Neural cell (in vitro differentiated cells): ENCODE results near the gene ERMN. TPM values are rescaled to one million over a fixed set of nuclear protein-coding genes. Genes with fewer than 3 reads are reported as not detected.

Source experiments
- H2AFZ ChIP-seq: fragments of 200-600, 300-800 bp; sonication (generic), shearing (Covaris generic); 2 replicates; pipeline ENCODE4 v1.6.0; 2014; ENCODE audit warnings: low read depth, mild to moderate bottlenecking, antibody characterized with exemption, low read length, moderate library complexity
- H3F3A ChIP-seq: fragments of 200-600 bp; shearing (Covaris generic); 2 replicates; pipeline ENCODE4 v1.6.1; 2016; ENCODE audit warnings: mild to moderate bottlenecking, moderate library complexity, mixed read lengths, antibody characterized with exemption, low read length; ENCODE audit not compliant: insufficient read depth, poor library complexity, severe bottlenecking
- H3K27ac ChIP-seq: fragments of 200-600, 300-800 bp; sonication (generic), shearing (Covaris generic); 2 replicates; pipeline ENCODE4 v1.5.1; 2014; ENCODE audit warnings: mild to moderate bottlenecking, low read length, moderate library complexity
- H3K27me3 ChIP-seq: fragments of 300-800, 200-600 bp; sonication (generic), shearing (Covaris generic); 2 replicates; pipeline ENCODE4 v1.6.0; 2014; ENCODE audit warnings: mild to moderate bottlenecking, low read depth, low read length, moderate library complexity; ENCODE audit not compliant: insufficient read depth
- H3K36me3 ChIP-seq: fragments of 300-800, 200-600 bp; sonication (generic), shearing (Covaris generic); 2 replicates; pipeline ENCODE4 v1.5.1; 2014; ENCODE audit warnings: mild to moderate bottlenecking, antibody characterized with exemption, low read length, moderate library complexity; ENCODE audit not compliant: insufficient read depth
- H3K4me2 ChIP-seq: fragments of 300-800, 200-600 bp; sonication (generic), shearing (Covaris generic); 2 replicates; pipeline ENCODE4 v1.6.0; 2014; ENCODE audit warnings: mild to moderate bottlenecking, low read length
- H3K4me3 ChIP-seq: fragments of 300-800, 200-600 bp; sonication (generic), shearing (Covaris generic); 2 replicates; pipeline ENCODE4 v1.5.1; 2014; ENCODE audit warnings: mild to moderate bottlenecking, low read length, moderate library complexity
- H3K79me2 ChIP-seq: fragments of 200-600 bp; shearing (Covaris generic); replicated peaks from 2 replicates; pipeline ENCODE4 v1.6.0; 2014; ENCODE audit warnings: mild to moderate bottlenecking, low read length, moderate library complexity; ENCODE audit not compliant: insufficient read depth
- H3K9ac ChIP-seq: fragments of 300-800, 200-600 bp; sonication (generic), shearing (Covaris generic); 2 replicates; pipeline ENCODE4 v1.6.1; 2016; ENCODE audit warnings: mild to moderate bottlenecking, low read length, mixed read lengths
- H3K9me2 ChIP-seq: fragments of 200-600 bp; shearing (Covaris generic); 2 replicates; pipeline ENCODE4 v1.6.1; 2016; ENCODE audit warnings: mild to moderate bottlenecking, low read length, mixed read lengths; ENCODE audit not compliant: insufficient read depth
- H3K9me3 ChIP-seq: fragments of 200-600, 300-800 bp; sonication (generic), shearing (Covaris generic); 2 replicates; pipeline ENCODE4 v1.6.1; 2016; ENCODE audit warnings: mild to moderate bottlenecking, mixed run types, low read length, moderate library complexity, mixed read lengths
- H4K20me1 ChIP-seq: fragments of 200-600 bp; shearing (Covaris generic); 2 replicates; pipeline ENCODE4 v1.6.1; 2016; ENCODE audit warnings: mild to moderate bottlenecking, mixed run types; ENCODE audit not compliant: insufficient read depth
- EP300 ChIP-seq: fragments of 450-650 bp; conservative IDR thresholded peaks from 2 replicates; pipeline ENCODE4 v1.6.1; 2014; ENCODE audit warnings: antibody characterized with exemption, mild to moderate bottlenecking, moderate library complexity; ENCODE audit not compliant: poor library complexity, severe bottlenecking
- EZH2 ChIP-seq: fragments of 200-600, 300-800 bp; shearing (Covaris generic), sonication (generic); IDR thresholded peaks from 2 replicates; pipeline ENCODE4 v1.6.1; 2014; ENCODE audit warnings: antibody characterized with exemption, low read length, borderline replicate concordance, mild to moderate bottlenecking; ENCODE audit not compliant: insufficient read depth, poor library complexity, severe bottlenecking
- MXI1 ChIP-seq: fragments of 450-650 bp; conservative IDR thresholded peaks from 2 replicates; pipeline ENCODE4 v1.6.1; 2014; ENCODE audit warnings: antibody characterized with exemption, mild to moderate bottlenecking; ENCODE audit not compliant: poor library complexity, severe bottlenecking
- POLR2AphosphoS5 ChIP-seq: IDR thresholded peaks from 2 replicates; pipeline ENCODE4 v1.6.1; 2012
- RAD21 ChIP-seq: fragments of 450-650 bp; conservative IDR thresholded peaks from 2 replicates; pipeline ENCODE4 v1.6.1; 2014; ENCODE audit warnings: antibody characterized with exemption, mild to moderate bottlenecking, moderate library complexity
- SMC3 ChIP-seq: fragments of 450-650 bp; conservative IDR thresholded peaks from 2 replicates; pipeline ENCODE4 v1.6.1; 2014; ENCODE audit warnings: antibody characterized with exemption, mild to moderate bottlenecking, moderate library complexity; ENCODE audit not compliant: poor library complexity
- TAF1 ChIP-seq: IDR thresholded peaks from 2 replicates; pipeline ENCODE4 v1.6.1; 2012; ENCODE audit warnings: low read depth
- polyA plus RNA-seq: library from polyadenylated mRNA; depleted of rRNA; stranded (reverse); fragments of >200 nt; gene quantifications from 2 replicates; pipeline ENCODE4 v1.2.3, GENCODE V29; 2014
- TF ChIP-seq, protein P1 (sequence below): fragments of 450-650 bp; IDR thresholded peaks from 2 replicates; pipeline ENCODE4 v1.5.1; 2014; ENCODE audit warnings: antibody characterized with exemption, mild to moderate bottlenecking, moderate library complexity; ENCODE audit not compliant: poor library complexity, severe bottlenecking
- TF ChIP-seq, protein P2 (sequence below): IDR thresholded peaks from 2 replicates; pipeline ENCODE4 v1.6.1; 2012; ENCODE audit warnings: borderline replicate concordance

The ERMN gene
- polyA plus RNA-seq, 1 donor from 2014 or later, result not detected

DNA sequence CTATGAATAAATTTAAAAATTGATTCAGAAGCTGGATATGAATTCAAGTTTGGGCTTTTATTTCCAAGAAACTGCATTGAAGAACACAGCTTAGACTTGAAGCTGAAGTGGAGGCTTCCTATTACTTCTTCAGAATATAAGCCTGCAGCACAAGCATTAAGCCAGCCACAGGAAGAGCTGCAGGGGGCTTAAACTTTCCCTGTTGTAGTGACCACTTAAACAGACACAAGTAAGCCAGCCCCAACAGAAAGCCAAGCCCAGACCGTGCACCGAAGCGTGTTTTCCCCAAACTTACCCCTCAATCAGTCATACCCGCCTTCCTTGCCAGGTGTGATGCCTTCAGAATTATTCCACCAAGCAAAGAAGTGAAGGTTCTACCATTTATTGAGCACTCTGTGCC lies 28.7 kb downstream of the ERMN start:
- Histone ChIP-seq H3K4me3 (no peak overlapping the region), H3F3A (no peaks in the 10 kb centered on the region), H3K9me2 (no peaks in the 10 kb centered on the region), H4K20me1 (no peaks in the 10 kb centered on the region), H3K36me3 (no peaks in the 10 kb centered on the region), H3K79me2 (no peaks in the 10 kb centered on the region), H3K4me2 (no peak overlapping the region), H2AFZ (no peak overlapping the region), H3K9me3 (no peaks in the 10 kb centered on the region), H3K27ac (no peak overlapping the region), H3K9ac (no peak overlapping the region), H3K27me3 (no peaks in the 10 kb centered on the region)
- TF ChIP-seq POLR2AphosphoS5 (no peak), MXI1 (no peak), RAD21 (no peak), TAF1 (no peak), EP300 (no peak), EZH2 (no peak), SMC3 (no peak)
- TF ChIP-seq, protein P1, sequence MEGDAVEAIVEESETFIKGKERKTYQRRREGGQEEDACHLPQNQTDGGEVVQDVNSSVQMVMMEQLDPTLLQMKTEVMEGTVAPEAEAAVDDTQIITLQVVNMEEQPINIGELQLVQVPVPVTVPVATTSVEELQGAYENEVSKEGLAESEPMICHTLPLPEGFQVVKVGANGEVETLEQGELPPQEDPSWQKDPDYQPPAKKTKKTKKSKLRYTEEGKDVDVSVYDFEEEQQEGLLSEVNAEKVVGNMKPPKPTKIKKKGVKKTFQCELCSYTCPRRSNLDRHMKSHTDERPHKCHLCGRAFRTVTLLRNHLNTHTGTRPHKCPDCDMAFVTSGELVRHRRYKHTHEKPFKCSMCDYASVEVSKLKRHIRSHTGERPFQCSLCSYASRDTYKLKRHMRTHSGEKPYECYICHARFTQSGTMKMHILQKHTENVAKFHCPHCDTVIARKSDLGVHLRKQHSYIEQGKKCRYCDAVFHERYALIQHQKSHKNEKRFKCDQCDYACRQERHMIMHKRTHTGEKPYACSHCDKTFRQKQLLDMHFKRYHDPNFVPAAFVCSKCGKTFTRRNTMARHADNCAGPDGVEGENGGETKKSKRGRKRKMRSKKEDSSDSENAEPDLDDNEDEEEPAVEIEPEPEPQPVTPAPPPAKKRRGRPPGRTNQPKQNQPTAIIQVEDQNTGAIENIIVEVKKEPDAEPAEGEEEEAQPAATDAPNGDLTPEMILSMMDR, result no peak
- TF ChIP-seq, protein P2, sequence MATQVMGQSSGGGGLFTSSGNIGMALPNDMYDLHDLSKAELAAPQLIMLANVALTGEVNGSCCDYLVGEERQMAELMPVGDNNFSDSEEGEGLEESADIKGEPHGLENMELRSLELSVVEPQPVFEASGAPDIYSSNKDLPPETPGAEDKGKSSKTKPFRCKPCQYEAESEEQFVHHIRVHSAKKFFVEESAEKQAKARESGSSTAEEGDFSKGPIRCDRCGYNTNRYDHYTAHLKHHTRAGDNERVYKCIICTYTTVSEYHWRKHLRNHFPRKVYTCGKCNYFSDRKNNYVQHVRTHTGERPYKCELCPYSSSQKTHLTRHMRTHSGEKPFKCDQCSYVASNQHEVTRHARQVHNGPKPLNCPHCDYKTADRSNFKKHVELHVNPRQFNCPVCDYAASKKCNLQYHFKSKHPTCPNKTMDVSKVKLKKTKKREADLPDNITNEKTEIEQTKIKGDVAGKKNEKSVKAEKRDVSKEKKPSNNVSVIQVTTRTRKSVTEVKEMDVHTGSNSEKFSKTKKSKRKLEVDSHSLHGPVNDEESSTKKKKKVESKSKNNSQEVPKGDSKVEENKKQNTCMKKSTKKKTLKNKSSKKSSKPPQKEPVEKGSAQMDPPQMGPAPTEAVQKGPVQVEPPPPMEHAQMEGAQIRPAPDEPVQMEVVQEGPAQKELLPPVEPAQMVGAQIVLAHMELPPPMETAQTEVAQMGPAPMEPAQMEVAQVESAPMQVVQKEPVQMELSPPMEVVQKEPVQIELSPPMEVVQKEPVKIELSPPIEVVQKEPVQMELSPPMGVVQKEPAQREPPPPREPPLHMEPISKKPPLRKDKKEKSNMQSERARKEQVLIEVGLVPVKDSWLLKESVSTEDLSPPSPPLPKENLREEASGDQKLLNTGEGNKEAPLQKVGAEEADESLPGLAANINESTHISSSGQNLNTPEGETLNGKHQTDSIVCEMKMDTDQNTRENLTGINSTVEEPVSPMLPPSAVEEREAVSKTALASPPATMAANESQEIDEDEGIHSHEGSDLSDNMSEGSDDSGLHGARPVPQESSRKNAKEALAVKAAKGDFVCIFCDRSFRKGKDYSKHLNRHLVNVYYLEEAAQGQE, result no peak

DNA sequence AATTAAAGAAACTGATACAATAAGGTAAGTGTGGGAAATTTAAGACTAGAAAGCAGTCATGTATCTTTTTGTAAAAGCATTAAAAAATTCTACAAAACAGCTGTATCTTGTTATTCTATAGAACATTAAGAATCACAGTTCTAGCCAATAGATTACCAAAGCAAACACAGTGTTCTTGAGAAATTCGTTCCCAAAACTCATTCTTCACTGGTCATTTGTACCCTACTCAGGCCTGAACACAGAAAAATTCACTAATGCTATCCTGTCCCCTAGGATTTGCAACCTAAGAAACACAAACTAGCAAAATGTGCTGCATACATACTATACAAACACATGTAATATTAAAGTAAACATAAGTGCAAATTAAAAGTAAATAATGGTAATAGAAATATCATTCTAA lies 29.1 kb downstream of the ERMN start:
- no peak overlapping the region for H3K27ac ChIP-seq
- no peaks in the 10 kb centered on the region for H3K9me3 ChIP-seq
- TF ChIP-seq RAD21, result no peak
- TF ChIP-seq, protein P2, result no peak
- no peak for TF ChIP-seq MXI1
- TF ChIP-seq POLR2AphosphoS5, result no peak

More for the DNA sequence above, 29.1 kb downstream of the ERMN start:
- Histone ChIP-seq H3K9me2 (no peaks in the 10 kb centered on the region), H3K4me3 (no peak overlapping the region), H3K79me2 (no peaks in the 10 kb centered on the region), H4K20me1 (no peaks in the 10 kb centered on the region), H3F3A (no peaks in the 10 kb centered on the region), H3K27me3 (no peaks in the 10 kb centered on the region), H3K4me2 (no peak overlapping the region), H3K36me3 (no peaks in the 10 kb centered on the region), H3K9ac (no peak overlapping the region), H2AFZ (no peak overlapping the region)
